Measurements from ENCODE around the gene BRSK2.

DNA sequence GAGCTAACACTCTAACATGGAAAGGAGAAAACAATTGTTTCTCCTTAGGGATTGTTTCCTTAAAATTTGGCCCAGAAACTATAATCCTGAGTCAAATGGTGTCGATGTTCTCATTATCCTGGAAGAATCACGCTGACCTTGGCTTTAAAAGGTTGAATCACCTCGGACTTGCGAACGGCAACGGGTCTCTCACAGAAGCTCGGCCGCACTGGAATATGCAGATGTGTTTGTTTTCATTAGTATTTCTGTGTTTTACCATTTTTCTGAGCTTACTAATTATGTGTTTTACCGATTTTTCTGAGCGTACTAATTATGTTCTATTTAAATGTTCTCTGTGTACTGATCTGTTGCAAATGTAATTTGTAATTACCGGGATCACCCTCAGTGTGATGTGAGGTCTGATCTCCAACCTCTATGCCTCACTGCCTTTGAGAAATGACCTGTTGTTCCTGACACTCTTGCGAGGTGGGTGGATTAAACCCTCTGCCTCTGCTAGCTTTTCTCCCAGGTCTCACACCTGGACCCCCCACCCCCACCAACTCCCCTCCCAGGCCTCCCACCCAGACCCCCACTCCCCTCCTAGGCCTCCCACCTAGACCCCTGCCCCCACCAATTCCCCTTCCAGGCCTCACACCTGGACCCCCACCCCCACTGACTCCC is 38.3 kb upstream of the BRSK2 start:
- TF ChIP-seq, protein P1, sequence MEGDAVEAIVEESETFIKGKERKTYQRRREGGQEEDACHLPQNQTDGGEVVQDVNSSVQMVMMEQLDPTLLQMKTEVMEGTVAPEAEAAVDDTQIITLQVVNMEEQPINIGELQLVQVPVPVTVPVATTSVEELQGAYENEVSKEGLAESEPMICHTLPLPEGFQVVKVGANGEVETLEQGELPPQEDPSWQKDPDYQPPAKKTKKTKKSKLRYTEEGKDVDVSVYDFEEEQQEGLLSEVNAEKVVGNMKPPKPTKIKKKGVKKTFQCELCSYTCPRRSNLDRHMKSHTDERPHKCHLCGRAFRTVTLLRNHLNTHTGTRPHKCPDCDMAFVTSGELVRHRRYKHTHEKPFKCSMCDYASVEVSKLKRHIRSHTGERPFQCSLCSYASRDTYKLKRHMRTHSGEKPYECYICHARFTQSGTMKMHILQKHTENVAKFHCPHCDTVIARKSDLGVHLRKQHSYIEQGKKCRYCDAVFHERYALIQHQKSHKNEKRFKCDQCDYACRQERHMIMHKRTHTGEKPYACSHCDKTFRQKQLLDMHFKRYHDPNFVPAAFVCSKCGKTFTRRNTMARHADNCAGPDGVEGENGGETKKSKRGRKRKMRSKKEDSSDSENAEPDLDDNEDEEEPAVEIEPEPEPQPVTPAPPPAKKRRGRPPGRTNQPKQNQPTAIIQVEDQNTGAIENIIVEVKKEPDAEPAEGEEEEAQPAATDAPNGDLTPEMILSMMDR (IDR thresholded peaks at IDR 0.05), result no peak
- TF ChIP-seq EP300 (IDR thresholded peaks at IDR 0.05) (no peak), POLR2A (IDR thresholded peaks at IDR 0.05) (no peak)

Data from gastroesophageal sphincter (tissue), 3 donors.